WI38 (cell line): Measurements from ENCODE around the gene PLPP4.

ENCODE experiments used
- H3K4me3 ChIP-seq: 2 replicates; pipeline ENCODE4 v1.5.1; 2011; ENCODE audit warnings: low read depth, mild to moderate bottlenecking, control low read depth, low read length
- CTCF ChIP-seq: IDR thresholded peaks from 2 replicates; pipeline ENCODE4 v1.5.1; 2012; ENCODE audit warnings: low read depth, mild to moderate bottlenecking, control low read depth, low read length

The PLPP4 gene

GRCh38 chr10:120552262-120552661 is 95.2 kb downstream of the PLPP4 start:
- TF ChIP-seq CTCF = no peak
- no peak overlapping the region for H3K4me3 ChIP-seq

GRCh38 chr10:120553911-120554310 is 96.9 kb downstream of the PLPP4 start:
- no peak overlapping the region for H3K4me3 ChIP-seq
- TF ChIP-seq CTCF = no peak

GRCh38 chr10:120555436-120555835 is 98.4 kb downstream of the PLPP4 start:
- H3K4me3 ChIP-seq = no peak overlapping the region
- no peak for TF ChIP-seq CTCF

DNA sequence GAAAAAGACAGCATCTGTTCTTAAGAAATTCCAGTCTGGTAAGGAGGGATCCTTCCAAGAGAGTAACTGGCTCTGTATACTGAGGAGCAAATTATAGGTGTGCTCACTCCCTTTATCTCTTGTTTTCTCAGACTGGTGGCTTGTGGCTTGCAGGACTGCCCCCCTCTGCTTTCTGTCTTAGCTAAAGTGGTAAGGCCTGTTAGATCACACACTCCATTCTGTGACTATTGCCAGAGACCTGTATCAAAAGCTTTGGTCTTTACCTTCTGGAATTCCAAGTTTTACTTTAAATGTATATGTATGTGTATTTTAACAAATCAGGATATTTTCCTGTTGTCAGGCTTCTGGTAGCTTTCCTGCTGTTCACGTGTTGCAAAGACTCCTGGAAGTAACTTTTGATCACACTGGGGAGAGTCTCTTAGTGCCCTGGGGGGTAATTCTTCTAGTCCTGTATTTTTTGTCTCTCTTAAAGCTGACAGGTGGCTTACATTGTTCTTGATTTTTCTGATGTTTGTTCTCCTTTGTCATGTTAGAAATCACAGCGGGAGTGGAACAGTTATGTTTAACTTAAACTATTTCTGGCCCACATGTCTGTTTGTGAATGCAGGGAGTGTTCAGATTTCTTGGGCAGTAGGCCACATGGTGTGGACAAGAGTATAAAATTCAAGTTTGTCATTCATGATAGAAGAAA is 99.0 kb downstream of the PLPP4 start:
- no peak overlapping the region for H3K4me3 ChIP-seq

GRCh38 chr10:120557311-120557710 is 100.3 kb downstream of the PLPP4 start:
- no peak for TF ChIP-seq CTCF
- H3K4me3 ChIP-seq = no peak overlapping the region

More for the DNA sequence above, 99.0 kb downstream of the PLPP4 start:
- no peak for TF ChIP-seq CTCF

DNA sequence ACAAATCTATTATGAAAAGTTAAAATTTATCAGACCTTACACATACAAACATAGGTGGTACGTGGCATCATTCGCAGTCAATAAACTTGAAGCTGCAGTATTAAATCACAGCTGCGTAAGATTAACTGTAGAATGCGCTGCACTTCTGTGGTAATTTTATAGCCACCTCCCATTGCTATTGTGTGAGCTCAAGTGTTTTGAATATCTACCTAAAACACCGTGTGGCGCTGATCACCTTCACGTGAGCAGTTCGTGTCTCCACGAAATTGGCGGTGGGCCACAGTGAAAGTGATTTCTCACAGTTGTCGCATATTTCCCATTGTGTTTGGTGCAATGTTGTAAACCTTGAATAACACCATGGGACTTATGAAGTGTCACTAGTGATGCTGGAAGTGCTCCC is 102.8 kb downstream of the PLPP4 start:
- H3K4me3 ChIP-seq = no peak overlapping the region
- no peak for TF ChIP-seq CTCF

DNA sequence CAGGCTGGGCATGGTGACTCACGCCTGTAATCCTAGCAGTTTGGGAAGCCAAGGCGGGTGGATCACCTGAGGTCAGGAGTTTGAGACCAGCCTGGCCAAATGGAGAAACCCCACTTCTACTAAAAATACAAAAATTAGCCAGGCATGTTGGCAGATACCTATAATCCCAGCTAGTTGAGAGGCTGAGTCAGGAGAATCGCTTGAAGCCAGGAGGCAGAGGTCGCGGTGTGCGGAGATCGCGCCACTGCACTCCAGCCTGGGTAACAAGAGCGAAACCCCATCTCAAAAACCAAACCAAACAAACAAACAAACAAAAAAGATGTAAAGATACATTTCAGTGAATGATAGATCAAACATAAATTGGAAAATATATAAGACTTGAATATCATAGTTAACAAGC is 105.9 kb downstream of the PLPP4 start:
- no peak for TF ChIP-seq CTCF
- H3K4me3 ChIP-seq = no peak overlapping the region
